ENCODE measurements around the gene THSD4.

- TF ChIP-seq CTCF (conservative IDR thresholded peaks at IDR 0.05 in 1 of 2, IDR thresholded peaks at IDR 0.05 in 1 of 2; ENCODE audit: low read depth in 1 of 2, low read length in 2 of 2) (no peak), EZH2 (IDR thresholded peaks at IDR 0.05; ENCODE audit: low read length, missing control alignments) (no peak)
These were observed 47.0 kb downstream of the THSD4 start for GRCh38 chr15:71162309-71162708.

All from fibroblast of lung (primary cell).